GM21360 (cell line): ENCODE measurements around the gene ARID3A.
"Not testable (repeated sequence)": the region's sequence is repeated elsewhere in the genome, so short reads cannot be mapped to it uniquely, and the experiment has no call there.

Experiments used
- ATAC-seq: cut with Tn5 transposase; IDR thresholded peaks from one replicate; pipeline ENCODE4 v1.9.1; 2021; ENCODE audit warnings: mild to moderate bottlenecking, moderate library complexity; ENCODE audit not compliant: unreplicated experiment

The ARID3A gene

DNA sequence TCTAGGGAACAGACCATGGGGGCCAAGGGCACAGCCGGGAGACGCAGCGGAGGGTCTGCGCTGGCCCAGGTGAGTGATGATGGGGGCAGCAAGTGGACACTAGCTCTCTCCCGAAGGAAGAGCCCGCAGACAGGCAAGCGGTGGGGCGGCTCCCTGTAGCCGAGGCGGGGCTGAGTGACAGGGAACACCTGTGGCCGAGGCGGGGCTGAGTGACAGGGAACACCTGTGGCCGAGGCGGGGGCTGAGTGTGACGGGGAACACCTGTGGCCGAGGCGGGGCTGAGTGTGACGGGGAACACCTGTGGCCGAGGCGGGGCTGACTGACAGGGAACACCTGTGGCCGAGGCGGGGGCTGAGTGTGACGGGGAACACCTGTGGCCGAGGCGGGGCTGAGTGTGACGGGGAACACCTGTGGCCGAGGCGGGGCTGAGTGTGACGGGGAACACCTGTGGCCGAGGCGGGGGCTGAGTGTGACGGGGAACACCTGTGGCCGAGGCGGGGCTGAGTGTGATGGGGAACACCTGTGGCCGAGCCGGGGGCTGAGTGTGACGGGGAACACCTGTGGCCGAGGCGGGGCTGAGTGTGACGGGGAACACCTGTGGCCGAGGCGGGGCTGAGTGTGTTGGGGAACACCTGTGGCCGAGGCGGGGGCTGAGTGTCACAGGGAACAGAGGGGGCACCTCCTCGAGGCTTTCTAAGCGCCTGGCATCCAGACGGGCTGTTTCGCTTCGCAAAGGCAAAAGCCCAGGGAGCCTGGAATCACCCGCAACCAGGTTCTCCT lies 34.2 kb upstream of the ARID3A start:
- not testable (repeated sequence) for ATAC-seq

GRCh38 chr19:892243-892893 lies 33.5 kb upstream of the ARID3A start:
- ATAC-seq = no peak

DNA sequence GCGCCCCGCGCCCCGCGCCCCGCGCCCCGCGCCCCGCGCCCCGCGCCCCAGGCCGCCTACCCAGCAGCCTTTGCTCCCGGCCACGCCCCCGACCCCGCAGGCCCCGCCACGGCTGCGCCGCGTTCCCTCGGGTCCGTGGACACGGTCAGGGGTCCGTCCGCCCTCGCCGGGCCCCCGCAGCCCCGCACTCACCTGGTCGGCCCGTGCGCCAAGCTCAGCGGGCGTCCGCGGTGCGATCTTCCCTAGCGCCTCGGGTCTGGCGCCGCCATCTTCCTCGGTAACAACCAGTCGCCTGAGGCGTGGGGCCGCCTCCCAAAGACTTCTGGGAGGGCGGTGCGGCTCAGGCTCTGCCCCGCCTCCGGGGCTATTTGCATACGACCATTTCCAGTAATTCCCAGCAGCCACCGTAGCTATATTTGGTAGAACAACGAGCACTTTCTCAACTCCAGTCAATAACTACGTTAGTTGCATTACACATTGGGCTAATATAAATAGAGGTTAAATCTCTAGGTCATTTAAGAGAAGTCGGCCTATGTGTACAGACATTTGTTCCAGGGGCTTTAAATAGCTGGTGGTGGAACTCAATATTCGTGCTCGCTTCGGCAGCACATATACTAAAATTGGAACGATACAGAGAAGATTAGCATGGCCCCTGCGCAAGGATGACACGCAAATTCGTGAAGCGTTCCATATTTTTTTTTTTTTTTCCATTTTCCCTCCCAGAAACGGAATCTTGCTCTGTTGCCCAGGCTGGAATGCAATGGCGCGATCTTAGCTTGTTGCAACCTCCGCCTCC lies 32.7 kb upstream of the ARID3A start, which contains the start of the genes MED16 and RNU6-9:
Gene MED16, minus strand, starts transcription at position 294 of the 796 bp plus-strand sequence. CDS start 2,056 bp downstream, outside the sequence.
Gene RNU6-9, plus strand, starts transcription at position 591 of the 796 bp plus-strand sequence.
- peak; percentile 73 for ATAC-seq

GRCh38 chr19:896434-896833 lies 29.4 kb upstream of the ARID3A start:
- no peak for ATAC-seq

DNA sequence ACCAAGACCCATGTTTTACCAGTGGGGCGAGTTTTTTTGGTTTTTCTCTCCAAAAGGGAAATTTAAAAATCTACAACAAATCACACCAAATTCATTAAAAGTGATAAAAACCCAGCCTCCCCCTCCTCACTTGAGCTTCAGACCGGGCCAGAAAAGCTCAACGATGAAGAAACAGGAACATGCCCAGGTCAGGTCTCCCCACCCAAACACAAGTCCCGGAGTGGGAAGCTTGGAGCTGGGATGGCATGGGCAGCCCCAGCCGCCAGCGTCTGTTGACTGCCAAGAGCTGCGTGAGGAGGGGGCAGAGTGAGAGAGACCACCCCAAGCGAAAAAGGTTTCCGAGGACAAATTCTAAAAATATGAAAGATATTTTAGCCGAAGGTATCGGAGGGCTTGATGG lies 28.8 kb upstream of the ARID3A start:
- ATAC-seq = no peak

DNA sequence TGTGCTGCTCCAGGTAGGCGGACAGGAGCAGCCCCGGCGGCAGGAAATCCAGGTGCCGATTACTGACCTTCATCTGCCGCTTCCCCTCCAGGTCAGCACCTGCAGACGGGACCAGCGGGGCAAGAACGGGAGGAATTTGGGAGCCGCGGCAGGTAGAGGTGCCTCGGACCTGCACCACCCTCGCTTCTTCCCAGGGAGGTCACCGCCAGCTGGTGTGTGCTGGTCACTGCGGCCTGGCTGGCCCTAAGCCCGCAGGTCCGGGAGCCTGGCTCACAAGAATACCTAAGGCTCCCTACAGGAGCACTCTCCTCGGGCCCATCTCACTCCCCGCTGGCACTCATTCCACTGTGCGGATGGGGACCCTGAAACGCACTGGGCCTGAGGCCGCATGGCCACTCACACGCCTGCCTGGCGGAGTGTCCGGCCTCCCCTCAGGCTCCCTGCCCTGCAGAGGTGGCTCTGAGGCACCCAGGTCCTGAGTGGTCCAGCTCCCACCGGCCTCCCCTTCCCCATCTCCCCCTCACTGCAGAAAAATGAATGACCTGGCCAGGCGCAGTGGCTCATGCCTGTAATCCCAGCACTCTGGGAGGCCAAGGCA lies 28.3 kb upstream of the ARID3A start:
- ATAC-seq = no peak

DNA sequence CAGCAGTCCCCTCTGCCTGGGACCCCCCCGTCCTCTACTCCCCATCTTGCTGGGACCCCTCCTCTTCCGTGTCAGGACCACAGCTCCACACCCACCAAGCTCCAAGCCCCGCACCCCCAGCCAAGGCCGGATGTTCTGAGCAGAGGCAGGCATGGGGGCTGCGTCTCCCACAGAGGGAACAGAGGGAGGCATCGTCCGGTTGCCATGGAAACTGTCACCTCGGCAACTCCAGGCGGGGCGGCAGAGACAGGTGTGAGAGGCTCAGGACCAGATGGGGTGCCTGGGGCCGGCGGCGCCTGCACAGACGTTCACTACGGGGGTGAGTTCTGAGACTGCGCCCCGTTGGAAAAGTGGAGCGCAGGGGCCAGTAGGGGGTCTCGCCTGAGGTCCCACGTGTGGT lies 27.2 kb upstream of the ARID3A start:
- ATAC-seq = no peak

- no peak for ATAC-seq
Measured at GRCh38 chr19:899336-900042, 26.3 kb upstream of the ARID3A start.

DNA sequence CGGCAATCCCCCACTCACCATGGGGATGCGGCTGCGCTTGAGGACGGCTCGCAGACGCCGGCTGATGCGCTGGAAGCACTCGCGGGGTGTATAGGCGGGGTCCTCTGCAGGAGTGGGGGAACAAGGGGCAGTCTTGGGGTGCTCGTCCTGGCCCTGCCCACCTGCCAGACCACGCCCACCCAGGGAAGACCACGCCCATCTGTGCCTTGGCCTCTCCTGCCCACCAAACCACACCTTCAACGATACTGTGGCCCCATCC lies 25.9 kb upstream of the ARID3A start:
- no peak for ATAC-seq

DNA sequence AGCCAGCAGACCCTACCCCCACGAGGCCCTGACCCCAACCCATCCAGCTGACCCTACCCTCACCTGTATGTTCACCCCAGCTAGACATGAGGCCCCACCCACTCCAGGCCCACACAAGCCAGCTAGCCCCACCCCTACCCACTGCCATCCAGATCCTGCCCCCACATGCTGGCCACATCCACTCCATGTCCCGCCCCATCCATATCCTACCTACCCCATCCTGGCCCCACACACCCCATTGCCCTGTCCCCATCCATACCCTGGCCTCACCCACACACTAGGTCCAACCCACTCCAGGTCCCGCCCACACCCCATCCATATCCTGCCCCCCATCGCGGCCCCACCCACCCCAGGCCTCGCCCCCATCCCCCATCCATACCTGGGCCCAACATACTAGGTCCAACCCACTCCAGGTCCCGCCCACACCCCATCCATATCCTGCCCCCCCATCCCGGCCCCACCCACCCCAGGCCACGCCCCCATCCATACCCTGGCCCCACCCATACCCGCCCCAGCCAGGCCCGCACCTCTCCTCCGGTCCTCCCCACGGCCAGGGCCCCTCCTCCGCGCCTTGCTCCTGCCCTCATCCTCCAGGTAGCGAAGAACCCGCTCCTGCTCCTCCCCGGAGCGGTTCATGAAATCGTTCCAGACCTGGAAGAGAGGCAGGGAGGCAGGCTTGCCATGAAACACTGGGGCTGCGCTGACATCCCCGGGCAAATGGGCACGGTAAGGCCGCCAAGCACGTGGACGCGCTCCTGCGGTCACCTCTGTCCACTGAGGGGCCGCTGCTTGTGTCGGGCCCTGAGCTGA lies 25.3 kb upstream of the ARID3A start:
- ATAC-seq = no peak

DNA sequence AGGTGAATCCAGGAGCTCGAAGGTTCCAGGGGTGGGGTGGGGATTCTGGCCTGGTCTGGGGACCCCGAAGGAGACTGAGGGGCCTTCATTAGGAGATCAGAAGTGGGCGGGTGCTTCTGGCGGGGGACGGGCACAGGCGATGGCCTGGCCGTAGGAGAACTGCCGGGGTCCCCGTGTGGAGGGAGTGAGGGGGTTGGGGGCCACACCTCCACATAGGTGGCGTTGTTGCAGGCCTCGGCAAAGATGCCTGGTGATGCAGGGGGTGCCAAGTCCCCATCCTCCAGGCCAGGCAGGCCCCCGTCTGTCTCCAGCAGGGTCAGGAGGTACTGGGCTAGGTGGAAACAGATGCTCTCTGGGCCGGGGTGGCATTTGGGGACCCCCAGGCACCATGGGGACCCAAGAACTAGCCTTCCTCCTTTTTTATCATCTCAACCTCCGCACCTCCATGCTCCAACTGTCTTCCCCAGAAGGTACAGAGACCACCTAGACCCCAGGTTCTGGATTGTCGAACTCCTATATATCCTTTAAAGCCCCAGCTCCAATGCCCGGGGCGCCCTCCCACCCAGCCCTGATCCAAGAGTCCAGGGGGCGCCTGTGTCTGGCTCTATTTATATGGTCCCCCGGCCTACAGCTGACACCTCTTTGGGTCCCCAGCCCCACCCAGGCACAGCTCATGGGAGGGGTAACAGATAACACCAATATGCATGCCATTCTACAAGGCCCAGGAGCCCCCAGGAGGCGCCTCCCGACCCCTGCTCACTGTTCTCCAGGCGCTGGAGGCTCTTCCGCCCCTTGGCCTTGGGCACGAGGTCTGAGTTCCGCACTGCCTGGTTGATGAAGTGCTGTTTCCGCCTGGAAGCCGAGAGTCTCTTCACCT lies 24.4 kb upstream of the ARID3A start:
- no peak for ATAC-seq

- ATAC-seq = no peak
Measured at GRCh38 chr19:902093-902370, 23.8 kb upstream of the ARID3A start.

- no peak for ATAC-seq
Measured at GRCh38 chr19:902446-903226, 23.2 kb upstream of the ARID3A start.

- ATAC-seq = no peak
Measured at GRCh38 chr19:903266-903797, 22.5 kb upstream of the ARID3A start.

- ATAC-seq = no peak
Measured at GRCh38 chr19:904545-904944, 21.3 kb upstream of the ARID3A start.

DNA sequence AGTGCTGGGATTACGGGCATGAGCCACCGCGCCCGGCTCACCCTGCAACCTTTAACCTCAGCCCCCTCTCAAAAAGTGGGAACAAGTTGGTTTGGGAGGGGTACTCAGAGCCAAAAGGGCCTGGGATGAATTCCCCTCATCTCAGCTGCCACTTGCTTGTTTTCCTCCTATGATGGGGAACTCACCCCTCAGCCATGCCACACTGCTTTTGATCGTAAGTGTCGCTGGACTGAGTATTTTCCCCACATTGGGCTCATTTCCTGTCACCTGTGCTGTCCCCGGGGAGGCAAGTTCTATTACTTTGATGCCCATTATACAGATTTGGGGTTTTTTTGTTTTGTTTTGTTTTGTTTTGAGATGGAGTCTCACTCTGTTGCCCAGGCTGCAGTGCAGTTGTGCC lies 19.4 kb upstream of the ARID3A start:
- ATAC-seq = no peak

- ATAC-seq = no peak
Measured at GRCh38 chr19:907183-907853, 18.5 kb upstream of the ARID3A start.
